Activated T-helper 17 cell treated with anti-CD3 and anti-CD28 coated beads, Interleukin-2, amount 50 U/mL, for 72 hours (primary cell): Measurements from ENCODE around the gene CACNB4. TPM values are rescaled to one million over a fixed set of nuclear protein-coding genes. Genes with fewer than 3 reads are reported as not detected.

Experiments
- ATAC-seq: fragments of 150-1000 bp; cut with Tn5 transposase; replicated peaks from 2 replicates; pipeline ENCODE4 v1.10.0; 2021; ENCODE audit warnings: mild to moderate bottlenecking, moderate library complexity
- H3K27ac Mint-ChIP-seq: one replicate; pipeline ENCODE4 v1.8.0; 2022; ENCODE audit warnings: mixed read lengths
- H3K27me3 Mint-ChIP-seq: one replicate; pipeline ENCODE4 v1.8.0; 2022; ENCODE audit warnings: mixed read lengths
- H3K36me3 Mint-ChIP-seq: one replicate; pipeline ENCODE4 v1.8.0; 2022; ENCODE audit warnings: low read depth, mild to moderate bottlenecking, mixed read lengths
- H3K4me1 Mint-ChIP-seq: one replicate; pipeline ENCODE4 v1.8.0; 2022; ENCODE audit warnings: mixed read lengths
- H3K4me3 Mint-ChIP-seq: one replicate; pipeline ENCODE4 v1.8.0; 2022; ENCODE audit warnings: mild to moderate bottlenecking, mixed read lengths
- H3K9me3 Mint-ChIP-seq: one replicate; pipeline ENCODE4 v1.8.0; 2022; ENCODE audit warnings: mixed read lengths
- total RNA-seq, 2 donors: library from RNA; stranded (reverse); gene quantifications; one replicate each; pipeline ENCODE4 v1.2.3, GENCODE V29; 2022

Gene CACNB4
- total RNA-seq, 2 donors from 2014 or later, result 0.16 to 0.32 TPM

- H3K27me3 Mint-ChIP-seq, result no peaks in the 10 kb centered on the region
- H3K9me3 Mint-ChIP-seq, result no peaks in the 10 kb centered on the region
- H3K4me3 Mint-ChIP-seq, result no peak overlapping the region
- no peak overlapping the region for H3K27ac Mint-ChIP-seq
- ATAC-seq, result no peak
- H3K36me3 Mint-ChIP-seq, result peaks cover 28% of the 10 kb centered on the region
- H3K4me1 Mint-ChIP-seq, result no peaks in the 10 kb centered on the region
Observed at GRCh38 chr2:151791545-151791944, 307.3 kb downstream of the CACNB4 start.

- Mint-ChIP-seq H3K27ac (no peak overlapping the region), H3K9me3 (no peaks in the 10 kb centered on the region), H3K4me3 (no peak overlapping the region), H3K4me1 (no peaks in the 10 kb centered on the region), H3K36me3 (peaks cover 28% of the 10 kb centered on the region), H3K27me3 (no peaks in the 10 kb centered on the region)
- ATAC-seq, result no peak
Observed at GRCh38 chr2:151790689-151791088, 308.2 kb downstream of the CACNB4 start.

GRCh38 chr2:151789055-151789834 is 309.6 kb downstream of the CACNB4 start:
- H3K4me3 Mint-ChIP-seq, result no peak overlapping the region
- H3K27ac Mint-ChIP-seq, result no peak overlapping the region
- H3K36me3 Mint-ChIP-seq, result peaks cover 36% of the 10 kb centered on the region
- no peaks in the 10 kb centered on the region for H3K4me1 Mint-ChIP-seq
- ATAC-seq, result no peak
- H3K27me3 Mint-ChIP-seq, result no peaks in the 10 kb centered on the region
- no peaks in the 10 kb centered on the region for H3K9me3 Mint-ChIP-seq

- H3K9me3 Mint-ChIP-seq, result no peaks in the 10 kb centered on the region
- no peaks in the 10 kb centered on the region for H3K27me3 Mint-ChIP-seq
- peaks cover 50% of the 10 kb centered on the region for H3K36me3 Mint-ChIP-seq
- no peak overlapping the region for H3K27ac Mint-ChIP-seq
- no peak for ATAC-seq
- H3K4me3 Mint-ChIP-seq, result no peak overlapping the region
- H3K4me1 Mint-ChIP-seq, result no peaks in the 10 kb centered on the region
Observed at GRCh38 chr2:151786483-151786882, 312.4 kb downstream of the CACNB4 start.

- no peak overlapping the region for H3K27ac Mint-ChIP-seq
- H3K9me3 Mint-ChIP-seq, result no peaks in the 10 kb centered on the region
- no peaks in the 10 kb centered on the region for H3K27me3 Mint-ChIP-seq
- no peaks in the 10 kb centered on the region for H3K4me1 Mint-ChIP-seq
- no peak for ATAC-seq
- H3K36me3 Mint-ChIP-seq, result peaks cover 54% of the 10 kb centered on the region
- no peak overlapping the region for H3K4me3 Mint-ChIP-seq
Observed at GRCh38 chr2:151786077-151786476, 312.8 kb downstream of the CACNB4 start.

- no peaks in the 10 kb centered on the region for H3K27me3 Mint-ChIP-seq
- no peak overlapping the region for H3K27ac Mint-ChIP-seq
- no peaks in the 10 kb centered on the region for H3K4me1 Mint-ChIP-seq
- no peak overlapping the region for H3K4me3 Mint-ChIP-seq
- peaks cover 78% of the 10 kb centered on the region for H3K36me3 Mint-ChIP-seq
- H3K9me3 Mint-ChIP-seq, result peaks cover 14% of the 10 kb centered on the region
- no peak for ATAC-seq
Observed at GRCh38 chr2:151783133-151783520, 315.7 kb downstream of the CACNB4 start.

Other genes starting within 250 kb of the CACNB4 start
- 10 to 100 TPM; 14.8 to 17.3 TPM for gene STAM2, start 76.7 kb upstream of the CACNB4 start, total RNA-seq
- 1 to 10 TPM; 1.1 to 2.7 TPM for gene FMNL2, start 236.1 kb upstream of the CACNB4 start, total RNA-seq